Dedifferentiated amniotic fluid mesenchymal stem cell (primary cell): ENCODE results near the gene ONECUT1.
"Not testable (repeated sequence)": the region's sequence is repeated elsewhere in the genome, so short reads cannot be mapped to it uniquely, and the experiment has no call there.

Experiments used
- DNase-seq: peaks from one replicate; pipeline ENCODE4 v3.0.0-alpha.2; 2016; ENCODE audit errors: extremely low spot score

Gene ONECUT1

GRCh38 chr15:52790169-52790708 is at the start of gene ONECUT1:
ONECUT1 (minus strand) TSS chr15:52790336; CDS start chr15:52789884, 452 bp downstream.
- DNase-seq = no peak

DNA sequence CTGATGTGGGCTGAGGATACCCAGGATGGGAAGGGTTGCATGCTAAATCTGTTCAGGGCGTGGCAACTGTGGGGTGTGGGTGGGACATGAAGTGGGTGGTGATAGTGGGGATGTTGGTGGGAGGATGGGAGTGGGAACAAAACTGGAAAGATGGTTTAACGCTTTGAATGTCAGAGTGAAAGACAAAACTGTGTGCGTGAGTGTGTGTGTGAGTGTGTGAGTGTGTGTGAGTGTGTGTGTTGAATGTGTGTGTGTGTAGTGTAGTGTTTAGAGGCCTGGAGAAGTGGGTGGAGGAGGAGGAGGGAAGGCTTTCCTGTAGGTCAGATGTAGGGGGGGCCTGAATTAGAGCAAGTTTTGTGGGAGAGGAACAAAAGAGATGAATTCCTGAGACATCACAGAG is 44.2 kb upstream of the ONECUT1 start:
- DNase-seq = no peak

DNA sequence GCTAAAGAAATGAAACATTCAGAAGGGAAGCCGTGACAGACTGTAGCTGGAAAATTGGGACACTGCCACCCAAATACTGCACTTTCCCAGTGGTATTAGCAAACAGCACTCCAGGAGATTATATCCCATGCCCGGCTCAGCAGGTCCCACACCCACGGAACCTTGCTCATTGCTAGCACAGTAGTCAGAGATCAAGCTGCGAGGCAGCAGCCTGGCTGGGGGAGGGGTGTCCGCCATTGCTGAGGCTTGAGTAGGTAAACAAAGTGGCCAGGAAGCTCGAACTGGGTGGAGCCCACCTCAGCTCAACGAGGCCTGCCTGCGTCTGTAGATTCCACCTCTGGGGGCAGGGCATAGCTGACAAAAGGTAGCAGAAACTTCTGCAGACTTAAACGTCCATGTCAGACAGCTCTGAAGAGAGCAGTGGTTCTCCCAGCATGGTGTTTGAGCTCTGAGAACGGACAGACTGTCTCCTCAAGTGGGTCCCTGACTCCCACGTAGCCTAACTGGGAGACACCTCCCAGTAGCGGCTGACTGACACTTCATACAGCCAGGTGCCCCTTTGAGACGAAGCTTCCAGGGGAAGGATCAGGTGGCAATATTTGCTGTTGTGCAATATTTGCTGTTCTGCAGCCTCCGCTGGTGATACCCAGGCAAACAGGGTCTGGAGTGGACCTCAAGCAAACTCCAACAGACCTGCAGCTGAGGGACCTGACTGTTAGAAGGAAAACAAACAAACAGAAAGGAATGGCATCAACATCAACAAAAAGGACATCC is 34.2 kb upstream of the ONECUT1 start:
- not testable (repeated sequence) for DNase-seq

- DNase-seq = no peak
Measured at GRCh38 chr15:52822475-52822874, 32.3 kb upstream of the ONECUT1 start.

GRCh38 chr15:52819253-52819652 is 29.1 kb upstream of the ONECUT1 start:
- no peak for DNase-seq

DNA sequence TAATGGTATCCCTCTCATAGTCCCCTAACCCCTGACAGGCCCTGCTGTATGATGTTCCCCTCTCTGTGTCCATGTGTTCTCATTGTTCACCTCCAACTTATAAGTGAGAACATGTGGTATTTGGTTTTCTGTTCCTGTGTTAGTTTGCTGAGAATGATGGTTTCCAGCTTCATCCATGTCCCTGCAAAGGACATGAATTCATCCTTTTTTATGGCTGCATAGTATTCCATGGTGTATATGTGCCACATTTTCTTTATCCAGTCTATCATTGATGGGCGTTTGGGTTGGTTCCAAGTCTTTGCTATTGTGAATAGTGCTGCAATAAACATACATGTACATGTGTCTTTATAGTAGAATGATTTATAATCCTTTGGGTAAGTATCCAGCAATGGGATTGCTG is 25.8 kb upstream of the ONECUT1 start:
- not testable (repeated sequence) for DNase-seq

DNA sequence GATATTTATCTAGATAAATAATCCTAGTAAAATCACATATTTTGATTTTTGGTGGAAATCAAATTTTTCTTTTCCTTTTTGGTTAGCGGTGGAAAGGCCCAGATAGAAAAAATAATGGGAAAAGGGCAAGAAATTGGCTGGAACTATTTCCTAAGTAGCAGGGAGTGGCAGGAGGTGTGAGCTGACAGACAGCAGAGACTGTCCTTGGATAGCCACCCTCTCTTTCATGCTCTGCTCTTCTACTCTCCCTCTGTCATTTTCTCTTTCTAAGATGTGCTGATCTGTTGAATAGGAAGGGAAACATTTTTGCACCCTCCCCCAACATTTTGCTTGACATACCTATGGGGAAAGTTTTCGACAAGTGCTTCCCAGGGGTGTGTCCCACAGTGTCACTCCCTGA is 18.9 kb upstream of the ONECUT1 start:
- DNase-seq = no peak

DNA sequence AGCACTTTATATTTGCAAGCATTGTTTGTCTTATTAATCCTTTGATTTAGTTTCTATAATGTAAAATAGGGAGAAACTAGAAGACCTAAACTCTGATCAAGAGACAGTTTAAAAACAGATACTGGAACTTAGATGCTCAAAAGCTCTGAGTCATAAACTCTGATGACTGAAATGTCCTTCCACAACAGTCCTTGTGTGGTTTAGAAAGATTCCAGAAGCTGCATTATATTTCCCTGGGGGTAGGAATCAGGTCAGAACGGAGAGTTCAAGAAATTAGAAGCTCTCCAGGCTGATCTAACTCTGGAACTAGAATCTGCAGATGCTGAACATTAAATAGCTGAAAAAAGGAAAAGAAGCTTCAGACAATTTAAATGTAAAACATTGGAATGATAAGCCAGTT is 18.3 kb upstream of the ONECUT1 start:
- DNase-seq = no peak

GRCh38 chr15:52806284-52806655 is 16.1 kb upstream of the ONECUT1 start:
- DNase-seq = no peak

- DNase-seq = no peak
Measured at GRCh38 chr15:52805351-52806283, 15.5 kb upstream of the ONECUT1 start.

DNA sequence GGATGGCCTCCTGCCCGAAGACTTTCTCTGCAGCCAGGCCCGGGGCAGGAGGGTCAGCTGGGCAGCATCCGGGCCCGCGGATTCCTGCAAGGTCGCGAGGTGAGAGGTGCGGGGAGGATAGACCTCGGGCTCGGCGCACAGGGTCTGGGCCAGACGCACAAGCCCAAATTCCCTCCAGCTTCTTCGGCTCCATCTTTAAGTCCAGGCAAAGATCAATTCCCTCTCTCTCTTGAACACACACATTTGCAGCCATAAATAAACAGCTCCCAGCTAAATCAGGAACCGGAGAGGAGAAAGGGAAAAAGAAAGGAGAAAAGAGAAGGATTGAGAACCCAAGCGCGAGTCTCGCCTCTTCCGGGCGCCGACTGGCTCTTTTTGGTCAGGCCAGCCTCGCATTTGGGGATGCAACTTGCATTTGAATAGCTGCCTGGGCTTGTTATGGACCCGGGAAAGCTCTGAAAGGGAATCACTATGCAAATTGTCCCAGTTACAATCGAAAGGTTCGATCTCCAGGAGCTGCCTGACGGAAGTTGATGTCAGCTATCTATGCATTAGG is 14.5 kb upstream of the ONECUT1 start:
- DNase-seq = no peak

DNA sequence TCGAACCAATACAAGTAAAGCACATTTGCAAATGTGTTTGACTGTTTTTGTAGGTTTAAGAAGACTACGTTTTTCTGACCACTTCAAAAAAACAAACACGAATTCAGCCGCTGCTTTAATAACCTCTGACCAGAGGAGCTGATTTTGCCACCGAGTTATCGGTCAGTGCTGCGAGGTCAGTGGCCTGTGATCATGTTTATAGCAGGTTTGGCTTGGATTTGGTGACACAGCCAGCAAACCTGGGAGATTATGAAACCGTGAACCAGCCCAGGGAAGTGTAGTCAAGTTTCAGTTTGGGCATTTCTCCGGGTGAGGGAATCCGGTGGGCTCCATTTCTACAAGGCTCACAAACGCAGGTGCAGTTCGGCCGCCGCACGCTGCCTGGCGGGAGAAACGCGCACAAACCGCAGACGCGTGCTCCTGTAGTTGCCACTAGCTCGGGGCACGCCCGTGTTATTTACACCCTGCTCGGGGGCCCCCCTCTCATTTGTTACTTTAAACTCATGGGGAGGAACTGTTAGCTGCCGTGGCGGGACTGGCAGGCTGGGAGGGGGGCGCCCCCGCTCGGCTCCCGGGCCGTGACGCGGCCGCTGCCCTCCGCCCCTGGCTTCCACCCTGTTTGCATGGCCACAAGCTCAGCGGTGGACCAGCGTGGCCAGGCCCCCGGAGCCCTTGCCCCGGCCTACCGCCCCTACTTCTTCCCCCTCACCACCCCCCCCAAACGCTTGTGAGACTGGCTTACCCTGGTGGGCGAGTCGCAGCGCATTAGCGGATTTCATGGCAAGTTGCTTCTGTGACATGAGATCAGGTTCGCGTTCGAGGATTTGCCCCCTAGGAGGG is 13.6 kb upstream of the ONECUT1 start:
- DNase-seq = no peak

GRCh38 chr15:52803108-52803466 is 13.0 kb upstream of the ONECUT1 start:
- DNase-seq = no peak

DNA sequence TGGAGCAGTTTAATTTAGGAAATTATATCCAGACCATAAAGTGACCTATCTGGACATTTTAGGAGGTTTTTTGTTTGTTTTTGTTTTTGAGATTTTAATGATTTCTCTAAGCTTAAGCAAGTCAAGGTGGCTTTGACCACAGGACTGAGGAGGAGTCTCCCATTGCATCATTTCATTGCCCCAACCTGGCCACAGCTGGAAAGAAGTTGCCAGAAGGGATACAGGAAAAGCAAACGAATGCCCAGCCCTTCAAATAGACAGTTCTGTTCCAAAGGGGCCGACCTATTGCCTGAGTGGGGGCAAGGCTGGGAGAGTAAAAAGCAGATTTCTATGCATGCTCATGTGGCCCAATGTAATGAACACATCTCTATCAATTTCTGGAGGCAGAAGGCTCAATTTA is 12.0 kb upstream of the ONECUT1 start:
- DNase-seq = no peak

GRCh38 chr15:52801748-52802085 is 11.6 kb upstream of the ONECUT1 start:
- DNase-seq = no peak

DNA sequence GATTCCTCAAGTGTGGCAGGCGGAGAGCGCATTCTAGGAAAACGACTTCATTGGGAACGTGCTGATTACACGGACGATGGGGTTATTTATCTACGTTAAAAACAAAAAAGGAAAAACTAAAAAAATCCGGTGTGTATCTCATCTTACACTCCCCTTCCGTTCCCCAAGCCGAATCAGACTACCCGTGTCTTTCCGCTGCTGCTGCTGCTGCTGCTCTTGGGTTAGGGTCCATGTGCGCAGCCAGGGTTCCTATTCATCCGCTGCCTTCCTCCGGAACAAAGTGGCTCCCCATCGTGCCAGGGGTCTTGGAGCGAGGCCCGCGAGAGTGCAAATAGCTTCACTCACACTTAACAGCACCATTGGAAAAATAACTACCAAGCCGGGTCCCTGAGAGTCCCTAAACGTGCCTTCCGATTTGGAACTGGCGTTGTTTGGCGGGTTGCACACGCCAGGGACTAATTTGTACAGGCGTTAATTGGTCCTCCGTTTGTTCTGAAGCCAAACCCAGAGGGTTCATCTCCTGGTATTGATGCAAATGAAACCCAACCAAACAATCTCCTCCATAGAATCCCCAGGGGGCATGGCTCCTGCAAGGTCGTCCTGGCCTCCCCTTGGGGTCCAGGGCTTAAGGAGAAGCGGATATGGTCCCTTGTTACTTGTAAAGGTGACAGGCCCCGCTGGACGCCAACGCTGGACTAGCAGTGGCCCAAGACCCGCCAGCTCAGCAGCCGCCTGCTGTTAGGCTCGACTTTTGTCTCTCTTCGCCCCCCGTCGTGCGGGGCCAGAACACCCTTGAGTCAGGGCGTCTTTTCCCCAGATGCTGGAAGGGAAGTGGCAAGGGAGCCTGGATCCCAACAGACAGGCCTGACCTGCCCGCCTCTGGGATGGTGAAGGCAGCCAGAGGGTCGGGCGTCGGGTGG is 11.0 kb upstream of the ONECUT1 start:
- DNase-seq = no peak

DNA sequence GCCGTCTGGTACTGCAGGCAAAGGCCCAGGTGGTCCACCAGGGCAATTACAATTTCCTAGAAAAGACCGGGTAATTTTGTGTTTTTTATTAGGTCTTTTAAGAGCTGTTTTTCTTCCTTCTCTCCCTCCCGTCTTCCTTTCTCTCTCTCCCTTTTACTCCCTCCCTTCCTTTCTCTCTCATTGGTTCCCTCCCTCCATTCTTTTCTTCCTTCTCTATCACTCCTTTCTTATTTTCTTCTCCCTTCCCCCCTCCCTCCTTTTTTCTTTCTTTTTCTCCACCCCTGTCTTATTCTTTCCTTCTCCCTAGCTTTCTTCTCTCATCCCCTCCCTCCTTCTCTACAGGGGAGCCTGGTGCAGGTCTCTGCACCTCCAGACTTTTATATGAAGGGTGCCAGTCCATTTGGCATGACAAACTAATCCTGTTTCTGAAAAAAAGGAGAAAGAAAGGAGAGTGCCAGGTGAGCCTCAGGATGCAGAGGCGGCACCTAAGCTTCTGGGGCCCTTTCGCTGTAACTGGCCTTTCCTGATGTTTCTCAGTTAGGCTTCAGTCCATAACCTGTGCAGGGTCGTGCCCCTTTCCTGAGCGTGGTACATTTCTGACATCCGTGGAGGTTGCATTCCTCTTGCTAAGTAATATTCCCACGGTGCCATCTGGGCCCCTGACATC is 9.1 kb upstream of the ONECUT1 start:
- no peak for DNase-seq

DNA sequence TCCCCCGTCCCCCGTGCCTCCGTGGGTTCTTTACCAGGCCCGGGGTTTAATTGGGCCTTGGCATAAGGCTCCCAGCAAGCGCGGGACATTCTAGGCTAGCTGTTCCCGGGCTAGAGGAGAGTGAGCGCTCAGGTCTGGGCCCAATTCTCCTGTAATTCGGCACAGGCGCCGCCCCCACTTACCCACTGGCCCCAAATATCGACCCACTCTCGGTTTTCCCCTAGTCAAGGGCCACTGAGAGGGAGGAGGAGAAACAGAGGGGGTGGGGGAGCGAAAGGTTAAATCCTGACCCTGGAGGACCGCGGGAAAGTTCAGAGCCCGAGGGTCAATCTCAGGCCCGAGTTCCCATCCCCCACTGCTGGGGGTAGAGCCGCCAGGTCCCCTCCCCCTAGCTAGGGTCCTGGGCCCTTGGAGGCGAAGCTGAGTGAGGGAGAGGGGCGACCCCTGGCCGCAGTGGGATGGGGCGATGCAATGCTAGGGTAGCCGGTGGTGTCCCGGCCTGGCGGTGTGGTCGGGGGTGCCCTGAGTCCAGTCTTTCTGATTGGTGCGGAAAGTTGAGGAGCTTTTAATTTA is 8.5 kb upstream of the ONECUT1 start:
- no peak for DNase-seq

DNA sequence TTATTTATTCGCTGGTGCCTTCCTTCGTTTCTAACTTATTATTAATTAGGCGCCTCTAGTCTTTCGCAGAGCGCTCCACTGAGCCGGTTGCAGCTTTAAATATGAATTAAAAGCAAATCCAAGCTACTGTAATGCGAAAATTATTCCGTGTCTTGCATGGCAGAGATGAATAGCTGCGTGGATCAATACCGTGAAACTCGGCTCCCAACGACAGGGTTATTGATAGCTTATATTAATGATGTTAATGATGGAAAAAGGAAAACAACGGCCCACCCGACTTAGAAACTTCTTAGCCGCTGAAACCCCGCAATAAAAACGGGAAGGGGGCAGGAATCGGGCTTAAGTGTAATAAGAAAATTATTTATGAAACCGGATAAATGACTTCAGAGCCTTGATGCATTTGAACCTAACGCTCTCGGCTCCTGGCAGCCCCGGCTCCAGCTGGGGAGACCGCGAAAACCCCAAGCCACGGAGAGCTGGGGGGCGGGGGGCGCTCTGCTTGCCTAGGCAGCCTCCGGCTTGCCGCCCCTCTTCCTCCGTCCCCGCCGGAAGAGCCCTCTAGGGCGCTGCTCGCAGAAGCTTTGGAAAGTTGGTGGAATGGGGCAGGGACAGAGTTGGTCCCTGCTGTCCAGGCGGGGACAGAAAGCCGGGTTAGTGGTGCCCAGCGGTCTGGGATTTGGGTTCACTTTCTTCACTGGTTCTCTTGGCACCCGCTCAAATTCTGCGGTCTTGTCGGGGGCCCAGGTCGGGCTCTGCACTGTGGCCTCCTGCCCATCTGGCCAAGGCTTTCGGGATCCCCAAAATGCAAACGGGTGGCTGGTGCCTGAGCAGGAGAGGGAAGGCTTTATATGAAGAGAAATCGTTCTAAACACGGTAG is 7.7 kb upstream of the ONECUT1 start:
- DNase-seq = no peak
